Measurements from ENCODE around the gene CCDC91.
"Not testable (repeated sequence)": the region's sequence is repeated elsewhere in the genome, so short reads cannot be mapped to it uniquely, and the experiment has no call there.

CCDC91 gene

DNA sequence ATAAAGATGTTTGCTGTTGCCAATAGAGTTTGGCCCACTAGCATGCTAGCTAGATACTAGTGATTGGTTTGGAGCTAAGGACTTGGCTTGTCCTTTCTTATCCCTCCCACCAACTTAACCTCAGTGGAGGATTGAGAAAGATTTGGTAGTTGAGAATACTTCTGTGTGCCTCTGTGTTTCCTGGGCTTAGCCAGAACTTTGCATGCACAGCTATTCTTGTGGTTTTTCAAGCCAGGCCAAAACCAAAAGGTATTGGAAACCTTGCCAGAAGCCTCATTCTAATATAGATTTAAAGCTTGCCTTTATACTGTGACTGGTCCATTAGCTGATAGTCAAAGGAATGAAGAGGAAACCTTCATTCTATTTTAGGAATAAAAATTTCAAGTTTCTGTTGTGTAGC is 188.5 kb downstream of the CCDC91 start:
- DNase-seq: no peak

DNA sequence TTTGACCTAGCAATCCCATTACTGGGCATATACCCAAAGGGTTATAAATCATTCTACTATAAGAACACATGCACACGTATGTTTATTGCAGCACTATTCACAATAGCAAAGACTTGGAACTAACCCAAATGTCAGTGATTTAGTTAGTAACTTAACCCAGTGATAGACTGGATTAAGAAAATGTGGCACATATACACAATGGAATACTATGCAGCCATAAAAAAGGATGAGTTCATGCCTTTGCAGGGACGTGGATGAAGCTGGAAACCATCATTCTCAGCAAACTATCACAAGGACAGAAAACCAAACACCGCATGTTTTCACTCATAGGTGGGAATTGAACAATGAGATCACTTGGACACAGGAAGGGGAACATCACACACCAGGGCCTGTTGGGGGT is 189.5 kb downstream of the CCDC91 start:
- not testable (repeated sequence) for DNase-seq

DNA sequence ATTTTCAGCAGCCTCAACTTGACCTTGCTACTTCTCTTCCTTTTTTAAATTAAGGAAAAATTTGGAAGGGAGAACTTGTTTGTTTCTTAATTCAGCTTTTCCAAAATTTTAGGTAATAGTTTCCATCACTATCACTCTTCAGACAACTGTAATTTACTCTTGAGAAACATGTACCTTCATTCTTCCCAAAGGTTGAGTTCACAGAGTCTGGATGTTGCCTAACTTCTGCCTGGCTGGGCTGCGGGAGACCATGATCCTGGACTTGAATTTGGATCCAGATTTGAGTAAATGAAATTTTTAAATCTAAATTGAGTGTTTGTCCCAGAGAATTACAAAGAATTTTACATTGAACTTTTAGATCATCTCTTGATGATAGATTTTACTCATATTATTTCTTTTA is 193.1 kb downstream of the CCDC91 start:
- no peak for DNase-seq

DNA sequence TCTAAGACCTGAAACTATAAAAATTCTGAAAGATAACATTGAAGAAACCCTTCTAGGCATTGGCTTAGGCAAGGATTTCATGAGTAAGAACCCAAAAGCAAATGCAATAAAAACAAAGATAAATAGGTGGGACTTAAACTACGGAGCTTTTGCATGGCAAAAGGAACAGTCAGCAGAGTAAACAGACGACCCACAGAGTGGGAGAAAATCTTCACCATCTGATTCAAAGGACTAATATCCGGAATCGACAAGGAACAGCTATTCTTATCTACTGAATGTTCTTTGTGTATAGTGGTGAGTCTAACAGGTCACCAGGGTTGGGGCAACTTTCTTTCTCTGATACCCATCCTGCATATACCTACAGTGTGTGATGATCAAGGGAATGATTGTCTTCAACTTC is 198.6 kb downstream of the CCDC91 start:
- no peak for DNase-seq

DNA sequence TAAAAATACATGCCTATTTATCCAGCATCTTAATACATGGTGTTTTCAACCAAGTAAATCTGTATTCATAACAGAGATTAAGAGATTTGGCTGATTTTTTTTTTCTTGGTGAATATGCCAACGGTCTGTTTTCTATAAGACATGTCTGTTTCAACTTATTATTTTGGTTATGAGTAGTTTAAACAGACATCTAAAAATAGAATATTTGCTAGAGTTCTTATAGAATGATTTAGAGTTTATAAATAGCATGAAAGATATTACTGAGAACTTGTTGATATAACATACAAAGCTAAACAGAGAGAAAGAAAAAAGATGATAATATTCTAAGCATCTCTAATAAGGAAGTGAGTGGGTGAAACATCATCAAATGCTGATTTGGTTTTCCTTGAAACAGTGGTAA is 199.9 kb downstream of the CCDC91 start:
- DNase-seq: no peak

DNA sequence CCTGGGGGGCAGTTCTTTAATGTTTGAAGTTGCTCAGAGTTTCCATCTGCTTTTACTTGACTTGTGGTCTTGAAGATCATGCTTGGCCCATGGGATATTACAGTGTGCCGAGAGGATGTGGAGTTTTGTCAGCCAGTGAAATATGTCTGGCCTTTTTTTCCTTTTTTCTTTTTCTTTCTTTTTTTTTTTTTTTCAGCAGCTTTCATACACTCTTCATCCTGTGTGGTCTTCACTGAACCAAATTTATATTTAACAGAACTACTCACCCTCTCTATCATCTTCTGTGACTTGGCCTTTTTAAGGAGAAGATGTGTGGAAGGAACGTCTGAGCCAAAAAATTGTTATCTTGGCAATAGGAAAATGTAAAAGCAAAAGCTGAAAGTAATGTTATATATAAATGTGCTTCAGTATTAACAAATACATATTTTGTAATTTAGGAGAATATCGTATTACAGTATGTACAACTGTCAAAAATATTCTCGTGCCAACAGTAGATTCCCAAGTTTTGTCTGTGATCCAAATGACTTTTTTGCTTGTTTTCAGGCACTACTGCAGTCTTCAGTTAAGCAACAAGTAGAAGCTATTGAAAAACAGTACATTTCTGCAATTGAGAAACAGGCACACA is 200.6 kb downstream of the CCDC91 start:
- DNase-seq: no peak

DNA sequence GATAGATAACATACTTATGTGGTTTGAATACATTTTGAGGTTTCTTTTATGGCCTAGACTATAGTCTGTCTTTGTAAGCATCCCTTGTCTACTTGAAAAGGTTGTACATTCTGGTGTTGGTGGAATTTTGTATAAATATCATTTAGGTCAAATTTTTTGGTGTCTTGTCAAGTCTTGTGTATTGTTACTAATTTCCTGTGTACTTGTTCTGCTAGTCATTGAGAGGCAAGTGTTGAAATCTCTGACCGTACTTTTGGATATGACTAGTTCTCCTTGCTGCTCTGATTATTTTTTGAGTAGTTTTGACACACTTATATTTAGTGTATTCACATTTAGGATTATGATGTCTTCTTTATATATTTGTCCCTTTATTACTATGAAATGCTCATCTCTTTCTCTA is 219.6 kb downstream of the CCDC91 start:
- no peak for DNase-seq

DNA sequence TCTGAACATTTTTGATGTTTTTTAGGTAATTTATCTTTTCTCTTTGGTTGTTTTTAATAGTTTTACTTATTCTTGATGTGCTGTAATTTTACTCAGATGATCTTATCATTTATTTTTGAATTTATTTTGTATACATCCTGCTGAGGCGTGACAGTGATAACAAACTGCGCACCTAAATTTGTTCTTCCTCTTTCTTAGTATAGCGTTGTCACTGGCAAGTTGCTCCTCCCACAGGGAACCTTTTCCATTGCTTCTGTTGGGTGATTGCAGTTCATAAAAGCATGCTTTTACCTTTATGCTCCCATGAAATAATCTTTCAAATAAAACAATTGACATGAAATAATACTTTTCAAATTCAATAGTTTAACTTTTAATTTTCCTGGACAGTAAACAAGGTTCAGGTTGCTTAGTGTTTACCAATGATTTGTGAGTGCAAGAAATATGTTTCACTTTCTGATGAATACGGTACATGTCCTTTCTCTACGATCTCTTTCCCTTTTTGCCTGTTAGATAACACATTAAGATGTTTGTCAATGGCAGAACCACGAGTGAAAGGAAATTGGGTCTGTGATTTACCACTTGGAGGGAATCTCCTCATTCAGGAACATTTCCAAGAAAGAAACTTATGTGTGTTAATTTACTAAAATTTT is 223.3 kb downstream of the CCDC91 start:
- DNase-seq: no peak

DNA sequence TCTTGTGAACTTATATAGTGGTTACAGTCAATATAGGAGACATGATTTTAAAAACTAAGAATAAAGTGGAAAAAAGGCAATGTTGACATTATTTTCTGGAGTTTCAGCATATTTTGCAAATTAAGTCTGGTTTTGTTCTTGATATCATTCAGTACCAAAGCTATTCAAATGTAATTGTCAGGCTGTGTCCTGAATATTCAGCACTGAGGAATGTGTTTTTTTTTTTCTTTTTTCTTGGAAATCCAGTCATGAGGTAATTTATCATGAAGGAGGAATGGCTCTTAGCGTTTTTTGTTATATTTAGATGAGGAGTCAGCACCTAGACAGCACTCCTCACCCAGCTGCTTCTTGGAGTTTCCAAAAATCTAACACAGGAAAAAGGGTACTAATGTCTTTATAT is 225.5 kb downstream of the CCDC91 start:
- no peak for DNase-seq

DNA sequence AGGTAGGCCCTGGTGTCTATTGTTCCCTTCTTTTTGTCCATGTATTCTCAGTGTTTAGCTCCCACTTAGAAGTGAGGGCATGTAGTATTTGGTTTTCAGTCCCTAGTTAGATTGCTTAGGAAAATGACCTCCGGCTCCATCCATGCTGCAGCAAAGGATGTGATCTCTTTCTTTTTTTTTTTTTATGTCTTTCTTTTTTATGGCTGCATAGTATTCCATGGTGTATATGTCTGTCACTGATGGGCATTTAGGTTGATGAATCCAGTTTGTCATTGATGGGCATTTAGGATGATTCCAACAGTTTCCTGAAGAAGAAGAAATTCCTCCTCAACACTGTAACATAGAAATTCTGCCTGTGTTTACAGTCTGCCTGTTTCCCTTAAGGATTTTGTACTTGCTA is 231.1 kb downstream of the CCDC91 start:
- DNase-seq: no peak

DNA sequence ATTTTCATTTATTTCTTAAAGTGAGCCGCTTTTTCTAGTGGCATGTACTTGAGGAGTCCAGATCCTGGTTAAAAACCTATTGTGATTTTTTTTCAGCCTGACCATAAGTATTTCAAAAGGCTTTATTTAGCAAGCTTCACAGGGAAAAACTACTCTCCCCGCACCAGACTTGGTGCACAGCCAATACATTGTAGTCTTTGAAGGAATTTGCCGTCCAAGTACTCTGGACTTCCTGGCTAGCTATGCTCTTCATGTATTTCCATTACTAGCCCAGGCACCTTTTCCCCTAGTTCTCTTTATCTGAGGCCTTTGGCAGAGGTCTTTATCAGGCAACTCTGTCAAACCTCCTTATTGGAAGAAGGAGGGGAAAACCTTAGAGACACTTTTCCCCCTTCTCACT is 234.7 kb downstream of the CCDC91 start:
- DNase-seq: no peak

DNA sequence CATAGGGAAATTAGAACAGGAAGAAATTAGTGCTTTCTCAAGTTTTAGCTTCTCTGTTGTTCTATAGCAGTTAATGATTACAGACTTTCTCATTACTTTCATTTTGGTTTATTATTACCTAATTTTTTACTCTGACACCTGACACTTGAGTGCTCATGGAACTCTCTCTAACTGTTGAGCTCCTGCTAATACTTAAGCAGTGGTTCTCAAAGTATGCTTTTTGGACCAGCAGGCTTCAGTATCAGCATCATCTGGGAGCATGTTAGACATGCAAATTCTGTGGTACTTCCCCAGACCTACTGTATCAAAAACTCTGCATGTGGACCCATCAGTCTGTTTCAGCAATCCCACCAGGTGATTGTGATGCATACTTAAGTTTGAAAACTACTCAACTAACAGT is 235.3 kb downstream of the CCDC91 start:
- DNase-seq: no peak

DNA sequence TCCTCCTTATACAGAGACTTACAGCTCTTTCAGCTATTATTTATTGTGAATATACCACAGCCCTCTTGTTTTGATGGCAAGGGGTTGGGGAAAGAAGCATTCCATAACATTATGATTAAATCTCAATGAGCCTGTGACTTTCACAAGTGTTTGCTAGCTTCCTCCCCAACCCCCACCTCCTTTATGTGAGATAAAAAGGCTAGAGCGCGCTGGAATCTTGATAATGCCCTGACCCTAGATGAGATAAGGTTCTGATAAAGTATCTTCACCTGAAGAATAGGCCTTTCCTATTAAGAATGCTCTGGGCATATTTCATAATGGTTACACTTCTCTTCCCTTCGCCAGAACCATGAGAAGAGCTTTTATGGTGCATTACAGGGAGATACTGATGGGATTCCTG is 236.8 kb downstream of the CCDC91 start:
- DNase-seq: no peak

DNA sequence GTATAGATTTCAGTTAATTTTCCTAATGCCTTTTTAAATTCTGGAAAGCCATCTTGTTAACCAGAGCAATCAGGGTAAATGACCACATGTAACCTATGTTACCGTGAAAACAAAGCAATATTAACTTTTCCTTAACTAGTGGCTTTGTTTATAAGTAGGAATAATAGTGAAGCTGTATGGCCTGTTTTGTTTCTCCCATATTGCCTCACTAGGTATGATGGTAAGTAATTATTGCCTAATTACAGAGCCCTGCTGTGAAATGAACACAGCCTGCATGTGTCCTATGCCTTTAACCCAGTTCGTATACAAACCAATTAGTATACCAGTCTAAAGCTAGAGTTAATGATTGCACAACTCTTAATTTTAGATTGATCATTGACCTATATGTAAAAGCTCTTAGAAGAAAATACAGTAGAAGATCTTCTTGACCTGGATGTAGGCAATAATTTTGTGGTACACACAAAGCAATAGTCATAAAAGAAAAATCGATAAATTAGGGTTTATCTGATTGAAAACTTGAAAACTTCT is 249.9 kb downstream of the CCDC91 start:
- no peak for DNase-seq

DNA sequence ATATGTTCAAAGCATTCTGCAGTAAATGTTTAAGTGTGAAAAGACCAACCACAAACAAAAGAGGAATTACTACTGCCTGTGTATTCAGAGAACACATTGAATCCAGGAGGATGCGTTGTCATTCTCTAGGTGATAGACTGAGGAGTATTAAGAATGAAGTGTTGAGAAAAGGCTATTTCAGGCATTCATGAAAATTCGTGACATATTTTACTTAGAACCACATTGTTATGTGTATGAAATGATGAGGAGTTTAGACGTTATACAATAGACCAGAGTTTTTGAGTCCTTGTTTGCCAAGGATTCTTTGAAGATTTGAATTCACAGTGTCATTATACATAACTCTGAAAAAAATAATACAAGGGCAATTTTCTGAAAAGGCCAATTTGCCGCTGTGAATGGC is 251.8 kb downstream of the CCDC91 start:
- no peak for DNase-seq

DNA sequence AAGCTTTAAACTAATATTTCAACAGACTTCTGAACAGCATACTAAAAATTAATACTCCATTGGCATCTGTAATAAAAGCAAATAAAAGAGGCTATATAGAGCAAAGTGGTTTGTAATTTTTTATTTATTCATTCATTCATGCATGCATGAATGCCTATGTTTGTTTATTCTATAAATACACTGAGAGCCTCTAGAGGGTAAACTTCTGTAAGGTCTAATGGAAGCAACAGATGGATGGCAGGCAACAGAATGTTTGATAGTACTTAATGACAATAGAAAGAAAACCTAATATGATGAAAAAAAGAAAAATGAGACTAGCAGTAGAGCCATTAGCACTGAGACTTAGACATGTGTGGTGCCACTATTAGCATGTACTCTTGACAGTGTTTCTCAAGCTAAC is 253.1 kb downstream of the CCDC91 start:
- DNase-seq: no peak

DNA sequence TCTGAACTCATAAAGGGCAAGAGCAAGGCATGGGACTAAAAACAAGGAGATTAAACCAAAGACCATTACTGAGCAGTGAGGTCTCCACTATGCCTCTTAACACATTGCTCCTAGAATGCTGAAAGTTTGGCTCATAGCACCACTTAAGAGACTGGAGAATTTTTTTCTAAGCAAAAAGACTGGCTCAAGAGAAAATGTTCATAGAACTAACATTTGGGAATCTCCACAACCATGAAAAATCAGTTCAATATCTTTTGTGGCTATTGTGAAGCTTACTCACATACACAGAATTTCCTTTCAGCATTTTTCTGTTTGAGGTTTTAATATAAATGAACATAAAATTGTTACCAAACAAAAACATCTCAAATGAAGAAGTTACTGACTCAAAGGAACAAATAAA is 255.8 kb downstream of the CCDC91 start:
- DNase-seq: no peak

DNA sequence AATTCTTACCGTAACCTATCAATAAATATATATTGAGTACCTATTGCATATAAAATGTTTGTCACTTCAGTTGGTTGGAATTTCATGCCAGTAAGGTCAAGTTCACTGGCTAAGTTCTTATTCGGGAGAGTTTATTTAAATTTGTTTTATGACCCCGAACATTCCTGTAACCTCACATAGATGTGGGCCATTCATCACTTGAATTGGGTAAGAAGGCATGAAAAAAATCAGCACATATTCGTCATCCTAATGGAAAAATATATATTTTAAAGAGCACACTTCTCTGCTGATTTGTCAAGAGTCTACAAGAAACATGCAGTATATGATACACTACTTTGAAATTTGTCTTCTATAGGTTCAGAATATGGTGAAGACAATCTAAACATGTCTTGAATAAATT is 263.4 kb downstream of the CCDC91 start:
- no peak for DNase-seq

DNA sequence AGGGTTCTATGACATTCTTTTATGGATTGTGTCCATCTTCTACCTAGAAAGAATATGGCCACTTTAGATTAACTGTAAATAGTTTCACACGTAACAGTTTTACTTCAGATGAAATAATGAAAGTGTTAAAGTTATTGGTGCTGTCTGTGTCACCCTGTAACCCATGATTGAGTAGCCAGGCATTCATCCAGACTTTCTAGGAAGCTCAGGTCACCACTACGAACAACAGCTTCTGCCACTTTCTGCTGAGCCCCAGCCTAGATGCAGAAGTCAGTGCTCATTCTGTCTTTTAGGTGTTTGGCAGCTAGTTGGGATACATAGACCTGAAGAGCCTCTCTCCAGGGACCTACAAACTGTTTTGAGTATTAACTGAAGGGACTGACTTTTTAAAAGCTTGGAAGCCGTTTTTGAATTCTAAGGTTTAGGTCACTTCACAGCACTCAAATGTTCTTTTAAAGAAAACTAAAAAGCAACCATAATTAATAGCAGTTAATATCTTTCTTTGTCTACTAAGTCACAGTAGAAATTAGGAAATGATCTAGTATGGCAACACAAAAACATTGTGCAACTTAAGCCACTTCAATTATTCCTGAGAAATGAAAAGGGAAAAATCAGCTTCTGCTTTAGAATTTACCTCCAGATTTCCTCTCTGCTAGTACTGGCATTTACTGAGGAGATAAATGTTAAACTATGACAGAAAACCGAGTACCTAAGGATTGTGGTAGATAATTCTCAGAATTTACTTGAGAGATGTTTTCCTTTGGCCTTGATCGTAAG is 266.9 kb downstream of the CCDC91 start:
- DNase-seq: no peak

DNA sequence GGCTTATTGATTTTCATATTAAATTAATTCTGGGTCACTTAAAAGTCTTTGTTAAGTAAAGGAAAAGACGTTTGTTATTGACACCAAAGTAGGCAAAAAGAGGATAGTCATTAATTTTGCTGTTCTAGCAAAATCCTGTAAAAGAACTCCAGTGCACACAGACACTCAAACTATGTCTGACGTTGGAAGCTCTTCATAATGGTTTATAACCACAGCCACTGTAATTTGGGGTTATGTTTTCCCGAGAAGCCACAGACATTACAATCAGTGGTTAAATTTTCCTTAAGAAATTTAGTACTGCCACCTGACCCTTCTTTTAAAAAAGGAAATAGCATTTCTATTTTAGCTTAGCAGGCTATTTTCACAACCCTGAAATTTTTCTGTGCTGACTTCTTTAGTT is 267.5 kb downstream of the CCDC91 start:
- no peak for DNase-seq

DNA sequence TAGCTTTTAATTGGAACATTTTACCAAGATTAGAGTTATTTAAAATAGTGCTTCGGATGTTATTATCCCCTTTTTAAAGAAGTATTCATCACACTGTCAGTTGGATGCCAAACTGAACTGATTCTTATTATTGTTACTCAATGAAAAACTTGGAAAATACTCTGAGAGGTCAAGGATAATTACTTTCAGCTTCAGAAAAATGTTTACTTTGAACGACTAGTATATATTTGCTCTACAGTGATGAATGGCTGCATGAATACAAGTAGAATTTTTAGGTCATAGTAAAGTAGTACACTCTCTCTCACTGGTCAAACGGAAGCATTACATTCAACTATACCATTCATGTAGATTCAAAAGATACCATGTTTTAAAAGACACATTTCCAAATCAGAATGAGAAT is 269.2 kb downstream of the CCDC91 start:
- no peak for DNase-seq

DNA sequence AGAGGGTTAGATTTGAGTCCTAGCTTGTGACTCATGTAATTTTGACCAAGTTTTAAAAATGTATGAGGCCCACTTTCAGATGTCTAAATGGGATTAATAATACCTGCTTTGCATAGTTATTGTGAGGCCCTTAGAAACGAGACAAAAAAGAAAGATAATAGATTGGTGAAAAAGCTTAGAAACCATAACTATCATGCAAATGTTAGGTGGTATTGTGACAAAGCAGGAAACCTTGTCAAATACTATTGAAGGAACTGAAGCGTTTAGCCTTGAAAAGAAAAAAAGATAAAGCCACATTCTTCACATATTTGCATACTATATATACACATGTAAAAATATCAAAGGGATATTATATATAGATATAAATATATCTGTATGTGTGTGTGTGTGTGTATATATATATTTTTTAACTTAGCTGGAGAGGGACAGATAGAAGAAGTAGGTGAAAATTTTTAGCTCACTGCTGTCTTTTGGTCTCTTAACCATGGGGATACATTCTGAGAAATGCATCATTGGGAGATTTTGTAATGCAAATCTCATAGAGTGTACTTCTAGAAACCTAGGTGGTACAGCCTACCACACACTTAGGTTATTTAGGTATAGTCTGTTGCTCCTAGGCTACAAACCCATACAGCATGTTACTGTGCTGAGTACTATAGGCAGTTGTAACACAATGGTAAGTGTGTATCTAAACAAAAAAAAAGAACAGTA is 270.3 kb downstream of the CCDC91 start:
- DNase-seq: no peak

DNA sequence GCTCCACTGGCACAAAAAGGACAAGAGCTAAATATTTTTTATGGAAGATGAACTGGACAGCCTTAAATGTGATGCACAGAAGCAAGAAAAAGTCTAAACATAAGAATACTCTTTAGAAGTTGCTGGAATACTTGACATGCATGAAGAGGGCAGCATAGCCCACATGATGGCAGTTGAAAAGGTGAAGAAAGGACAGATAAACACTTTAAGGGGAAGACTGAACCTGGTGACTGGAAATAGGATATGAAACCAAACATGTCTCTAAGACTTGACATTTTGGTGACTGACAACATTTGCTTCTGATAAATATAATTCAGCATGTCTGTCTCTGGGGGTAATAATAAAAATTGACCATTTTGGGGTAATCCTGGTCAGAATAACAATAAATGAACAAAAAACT is 273.1 kb downstream of the CCDC91 start:
- no peak for DNase-seq

DNA sequence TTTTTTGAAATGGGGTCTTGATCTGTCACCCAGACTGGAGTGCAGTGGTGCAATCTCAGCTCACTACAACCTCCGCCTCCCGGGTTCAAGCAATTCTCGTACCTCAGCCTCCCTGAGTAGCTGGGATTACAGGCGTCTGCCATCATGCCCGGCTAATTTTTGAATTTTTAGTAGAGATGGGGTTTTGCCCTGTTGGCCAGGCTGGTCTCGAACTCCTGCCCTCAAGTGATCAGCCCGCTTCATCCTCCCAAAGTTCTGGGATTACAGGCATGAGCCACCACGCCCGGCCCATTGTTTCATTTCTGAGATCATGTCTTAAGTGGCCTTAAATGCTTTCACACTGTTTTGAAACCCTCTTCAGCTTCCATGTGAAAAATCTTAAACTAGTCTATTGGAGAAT is 281.5 kb downstream of the CCDC91 start:
- peak; percentile 28 for DNase-seq
